Endothelial cell of umbilical vein (primary cell): ENCODE data around the gene C20orf144. TPM values are rescaled to one million over a fixed set of nuclear protein-coding genes. Genes with fewer than 3 reads are reported as not detected.

ENCODE experiments used
- BruUV-seq: library from RNA; stranded (reverse); fragments of 400-500 nt; replicated peaks from 2 replicates; lab custom pipeline; 2021; lab: Mats Ljungman, UMichigan
- CTCF ChIA-PET: fragments of 300-600, 350-600 bp; sonication (Branson Sonifier 250); formaldehyde crosslinking; loops from one replicate; lab custom pipeline; 2021; ENCODE audit warnings: antibody characterized with exemption, inconsistent platforms; lab: Charles Lee
- POLR2A ChIA-PET: fragments of 300-600, 350-600 bp; sonication (Branson Sonifier 250); formaldehyde crosslinking; loops from one replicate; lab custom pipeline; 2021; ENCODE audit warnings: antibody characterized with exemption, inconsistent platforms; lab: Charles Lee
- DNase-seq: peaks from one replicate; pipeline ENCODE4 v3.0.0-alpha.2; 2011; ENCODE audit warnings: low read depth, low spot score
- FAIRE-seq: peaks from 2 replicates; lab custom pipeline; 2011; peaks lifted over from hg19 to GRCh38; lab: Jason Lieb, UNC
- H2AFZ ChIP-seq: 2 replicates; pipeline ENCODE4 v1.6.0; 2012; ENCODE audit warnings: low read depth, low read length, control low read depth, inconsistent platforms
- H3K27ac ChIP-seq: 2 replicates; pipeline ENCODE4 v1.5.1; 2011; ENCODE audit warnings: low read depth, mild to moderate bottlenecking, control low read depth, low read length, moderate library complexity; ENCODE audit not compliant: insufficient read depth
- H3K27me3 ChIP-seq, 2 experiments: 2 replicates each; pipeline versions ENCODE4 v1.6.0 to v1.6.1; 2011; ENCODE audit warnings: low read length in 2 of 2, mixed read lengths in 1 of 2; ENCODE audit not compliant: control insufficient read depth in 2 of 2, insufficient read depth in 2 of 2
- H3K36me3 ChIP-seq, 2 experiments: 2 replicates in 1 of 2; 3 replicates in 1 of 2; pipeline ENCODE4 v1.5.1; 2011; ENCODE audit warnings: low read length in 2 of 2, mild to moderate bottlenecking in 1 of 2, moderate library complexity in 1 of 2; ENCODE audit not compliant: control insufficient read depth in 2 of 2, insufficient read depth in 2 of 2; ENCODE audit errors: extremely low read depth in 1 of 2
- H3K4me1 ChIP-seq: 3 replicates; pipeline ENCODE4 v1.5.1; 2011; ENCODE audit warnings: mild to moderate bottlenecking, low read length; ENCODE audit not compliant: control insufficient read depth, insufficient read depth; ENCODE audit errors: extremely low read depth
- H3K4me2 ChIP-seq: 2 replicates; pipeline ENCODE4 v1.6.1; 2011; ENCODE audit warnings: low read length, control low read depth, mixed read lengths; ENCODE audit not compliant: insufficient read depth
- H3K4me3 ChIP-seq, 3 experiments: fragments of 200-600 bp in 1 of 3; sonication (generic), shearing (Covaris generic) in 1 of 3; replicated peaks in 1 of 3; 2 replicates each; pipeline ENCODE4 v1.5.1; 2011 to 2016; ENCODE audit warnings: control low read depth in 3 of 3, low read length in 3 of 3, mild to moderate bottlenecking in 2 of 3, inconsistent platforms in 1 of 3, low read depth in 1 of 3, moderate library complexity in 1 of 3; ENCODE audit not compliant: insufficient read depth in 1 of 3
- H3K79me2 ChIP-seq: 2 replicates; pipeline ENCODE4 v1.6.0; 2012; ENCODE audit warnings: low read length, inconsistent platforms; ENCODE audit not compliant: control insufficient read depth, insufficient read depth
- H3K9ac ChIP-seq: replicated peaks from 2 replicates; pipeline ENCODE3; 2011; ENCODE audit warnings: low read length, control low read depth; ENCODE audit not compliant: insufficient read depth; ENCODE audit errors: extremely low read depth
- H3K9me1 ChIP-seq: replicated peaks from 3 replicates; pipeline ENCODE4 v1.6.0; 2011; ENCODE audit warnings: mild to moderate bottlenecking, low read length; ENCODE audit not compliant: control insufficient read depth, insufficient read depth; ENCODE audit errors: extremely low read depth
- H3K9me3 ChIP-seq: replicated peaks from 2 replicates; pipeline ENCODE4 v1.5.1; 2012; ENCODE audit warnings: low read length, inconsistent platforms; ENCODE audit not compliant: control insufficient read depth, insufficient read depth
- H4K20me1 ChIP-seq: replicated peaks from 2 replicates; pipeline ENCODE3; 2011; ENCODE audit warnings: mild to moderate bottlenecking, low read length; ENCODE audit not compliant: control insufficient read depth, insufficient read depth; ENCODE audit errors: extremely low read depth
- CTCF ChIP-seq, 2 donors: IDR thresholded peaks; 1 replicate in 1 of 2; 2 replicates in 1 of 2; pipeline ENCODE4 v1.5.1; 2011; ENCODE audit warnings: low read length in 2 of 2, mild to moderate bottlenecking in 2 of 2, moderate library complexity in 2 of 2, control low read depth in 1 of 2, inconsistent platforms in 1 of 2, low read depth in 1 of 2; ENCODE audit not compliant: insufficient read depth in 1 of 2; ENCODE audit errors: extremely low read depth in 1 of 2
- EZH2 ChIP-seq: IDR thresholded peaks from 2 replicates; pipeline ENCODE4 v1.6.1; 2012; ENCODE audit warnings: borderline replicate concordance, low read depth, mild to moderate bottlenecking, moderate library complexity, low read length, inconsistent platforms; ENCODE audit not compliant: severe bottlenecking
- FOS ChIP-seq: IDR thresholded peaks from 2 replicates; pipeline ENCODE4 v1.6.1; 2011; ENCODE audit warnings: mild to moderate bottlenecking, low read length, moderate library complexity, borderline replicate concordance; ENCODE audit not compliant: insufficient read depth
- GATA2 ChIP-seq: IDR thresholded peaks from 2 replicates; pipeline ENCODE4 v1.7.0; 2011; ENCODE audit warnings: low read depth, mild to moderate bottlenecking, moderate library complexity, mixed read lengths, low read length; ENCODE audit not compliant: insufficient read length, insufficient read depth
- JUN ChIP-seq: IDR thresholded peaks from 2 replicates; pipeline ENCODE4 v1.6.1; 2011; ENCODE audit warnings: borderline replicate concordance, low read depth; ENCODE audit not compliant: insufficient read length, insufficient read depth
- MAX ChIP-seq: IDR thresholded peaks from 2 replicates; pipeline ENCODE4 v1.6.1; 2011; ENCODE audit not compliant: insufficient read depth, insufficient read length
- MYC ChIP-seq: IDR thresholded peaks from one replicate; pipeline ENCODE4 v1.6.1; 2011; ENCODE audit warnings: mild to moderate bottlenecking, low read depth, low read length
- POLR2A ChIP-seq: IDR thresholded peaks from 2 replicates; pipeline ENCODE4 v1.6.1; 2012; ENCODE audit warnings: low read depth, mild to moderate bottlenecking, control low read depth, low read length
- POLR2AphosphoS5 ChIP-seq: IDR thresholded peaks from 2 replicates; pipeline ENCODE4 v1.6.1; 2012; ENCODE audit warnings: low read depth, mild to moderate bottlenecking, control low read depth, low read length, moderate library complexity; ENCODE audit not compliant: insufficient read depth
- dilution Hi-C: fragments of 300-500 bp; cut with MboI; formaldehyde crosslinking; loops from one replicate; pipeline ENCODE4 v1.15.0; 2019; ENCODE audit warnings: low sequenced_read_pairs; ENCODE audit not compliant: extremely low pct_ligation_motif_present
- intact Hi-C: fragments of 100-400 bp; cut with micrococcal nuclease; formaldehyde crosslinking; loops from one replicate; pipeline ENCODE4 v1.10.0; 2022
- polyA plus RNA-seq, 4 experiments: library from polyadenylated mRNA; depleted of rRNA in 3 of 4; stranded (reverse) in 3 of 4; unstranded in 1 of 4; fragments of >200 nt; gene quantifications; 2 replicates each; pipeline versions ENCODE4 v1.2.1 to v1.2.3, GENCODE V29; 2011 to 2012; ENCODE audit warnings: missing spikeins in 1 of 4
- total RNA-seq: library from RNA; stranded (reverse); gene quantifications from 2 replicates; pipeline ENCODE4 v1.2.3, GENCODE V29; 2021

The C20orf144 gene
- total and polyA plus RNA-seq, 2 donors (not counting 3 experiments of a cell fraction or from before 2014, with no cell fraction given), result not detected

GRCh38 chr20:33656010-33656782 is 5.9 kb upstream of the C20orf144 start:
- no peak overlapping the region for H2AFZ ChIP-seq
- no peaks in the 10 kb centered on the region for H3K79me2 ChIP-seq
- no peaks in the 10 kb centered on the region for H3K4me1 ChIP-seq
- H3K27me3 ChIP-seq, result no peaks in the 10 kb centered on the region
- H4K20me1 ChIP-seq, result no peaks in the 10 kb centered on the region
- H3K4me2 ChIP-seq, result no peak overlapping the region
- intact Hi-C loops, result no loop called here
- FAIRE-seq (no peak), DNase-seq (no peak)
- no peaks in the 10 kb centered on the region for H3K36me3 ChIP-seq
- no TSS peak for BruUV-seq
- CTCF ChIA-PET, result interaction anchor here (0.9 to 1.2 kb wide), 2 partner anchors 11 to 199 kb away, joined by 3 to 4 read pairs; no protein-coding TSS in a partner anchor
- no peak overlapping the region for H3K9ac ChIP-seq
- TF ChIP-seq JUN (no peak), CTCF (IDR thresholded peaks at IDR 0.05; ENCODE audit: extremely low read depth in 1 of 2, insufficient read depth in 1 of 2, low read depth in 1 of 2, low read length in 2 of 2) (no peak), MAX (no peak), FOS (no peak), POLR2A (no peak), EZH2 (no peak), GATA2 (no peak), MYC (no peak), POLR2AphosphoS5 (no peak)
- no peaks in the 10 kb centered on the region for H3K9me1 ChIP-seq
- POLR2A ChIA-PET, result no interaction called here
- dilution Hi-C loops, result no loop called here
- H3K4me3 ChIP-seq, result no peak overlapping the region
- H3K27ac ChIP-seq, result no peak overlapping the region
- H3K9me3 ChIP-seq, result no peaks in the 10 kb centered on the region
